Activated naive CD4-positive, alpha-beta T cell treated with anti-CD3 and anti-CD28 coated beads, Interleukin-2, amount 50 U/mL, for 72 hours (primary cell): ENCODE results near the gene GAS2L3. TPM values are rescaled to one million over a fixed set of nuclear protein-coding genes. Genes with fewer than 3 reads are reported as not detected.
"Not testable (repeated sequence)": the region's sequence is repeated elsewhere in the genome, so short reads cannot be mapped to it uniquely, and the experiment has no call there.

Experiments
- ATAC-seq, 2 donors: fragments of 150-1000 bp; cut with Tn5 transposase; 2 replicates each; pipeline ENCODE4 v1.10.0; 2021; ENCODE audit warnings: mild to moderate bottlenecking in 2 of 2, moderate library complexity in 2 of 2
- DNase-seq, 2 donors: peaks; one replicate each; pipeline ENCODE4 v3.0.0; 2021 to 2022; ENCODE audit warnings: low spot score in 2 of 2
- H3K27ac Mint-ChIP-seq, 2 donors: one replicate each; pipeline ENCODE4 v1.8.0; 2022; ENCODE audit warnings: mild to moderate bottlenecking in 2 of 2, mixed read lengths in 2 of 2
- H3K36me3 Mint-ChIP-seq, 2 donors: one replicate each; pipeline ENCODE4 v1.8.0; 2022; ENCODE audit warnings: mixed read lengths in 2 of 2
- H3K9me3 Mint-ChIP-seq, 2 donors: one replicate each; pipeline ENCODE4 v1.8.0; 2022; ENCODE audit warnings: mixed read lengths in 2 of 2
- total RNA-seq, 2 donors: library from RNA; stranded (reverse); gene quantifications; one replicate each; pipeline ENCODE4 v1.2.3, GENCODE V29; 2022

The GAS2L3 gene
- total RNA-seq, 2 donors from 2014 or later, result 2.9 to 12.3 TPM

DNA sequence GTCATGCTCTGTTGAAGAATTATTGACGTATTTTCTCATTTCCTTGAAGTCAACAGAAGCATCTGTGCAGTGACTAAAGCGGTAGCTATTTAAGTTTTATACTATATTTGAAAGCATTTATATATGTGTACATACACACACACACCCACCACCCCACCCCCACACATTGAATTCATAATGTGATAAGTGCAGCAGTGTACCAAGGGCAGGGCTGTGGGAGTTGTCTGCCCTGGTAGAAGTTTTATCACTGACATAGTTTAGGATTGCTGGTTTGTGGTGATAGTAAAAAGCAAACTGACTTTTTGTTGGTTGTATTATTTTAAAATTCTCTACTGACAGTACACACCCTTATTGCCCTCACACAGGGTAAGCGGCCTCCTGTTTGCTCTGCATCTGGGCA lies 39.1 kb downstream of the GAS2L3 start:
- ATAC-seq (no peak), DNase-seq (no peak)
- peaks cover under 1 to 1% of the 10 kb centered on the region in 2 donors for H3K9me3 Mint-ChIP-seq
- H3K27ac Mint-ChIP-seq, result no peak overlapping the region
- H3K36me3 Mint-ChIP-seq, result peaks cover 0 to 10% of the 10 kb centered on the region in 2 donors

- H3K9me3 Mint-ChIP-seq, result no peaks in the 10 kb centered on the region
- no peak overlapping the region for H3K27ac Mint-ChIP-seq
- no peak for ATAC-seq
- no peaks in the 10 kb centered on the region for H3K36me3 Mint-ChIP-seq
- no peak for DNase-seq
Observed at GRCh38 chr12:100624571-100624970, 51.1 kb downstream of the GAS2L3 start.

DNA sequence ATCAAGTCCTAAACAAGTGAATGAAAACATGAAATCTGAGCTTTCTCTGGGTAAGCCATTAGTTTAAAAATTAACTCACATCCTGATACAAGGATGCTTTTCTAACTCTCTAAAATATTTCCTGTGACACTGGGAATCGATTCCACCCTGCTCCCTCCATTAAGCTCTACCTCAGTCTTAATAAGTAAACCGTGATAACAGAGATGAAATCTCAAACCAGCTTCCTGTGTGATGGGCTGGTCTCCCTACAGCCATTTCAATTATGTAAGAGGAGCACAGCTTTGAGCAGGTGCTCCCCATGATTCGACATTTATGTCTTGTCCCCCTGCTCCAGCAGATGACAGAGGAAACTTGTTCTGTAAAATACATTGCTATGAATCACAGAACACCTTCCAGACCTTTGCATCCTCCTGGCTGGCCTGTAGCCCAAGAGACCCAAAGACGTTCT lies 59.0 kb downstream of the GAS2L3 start:
- Mint-ChIP-seq H3K27ac (no peak overlapping the region), H3K9me3 (no peaks in the 10 kb centered on the region), H3K36me3 (no peaks in the 10 kb centered on the region)
- no peak for ATAC-seq
- no peak for DNase-seq

DNA sequence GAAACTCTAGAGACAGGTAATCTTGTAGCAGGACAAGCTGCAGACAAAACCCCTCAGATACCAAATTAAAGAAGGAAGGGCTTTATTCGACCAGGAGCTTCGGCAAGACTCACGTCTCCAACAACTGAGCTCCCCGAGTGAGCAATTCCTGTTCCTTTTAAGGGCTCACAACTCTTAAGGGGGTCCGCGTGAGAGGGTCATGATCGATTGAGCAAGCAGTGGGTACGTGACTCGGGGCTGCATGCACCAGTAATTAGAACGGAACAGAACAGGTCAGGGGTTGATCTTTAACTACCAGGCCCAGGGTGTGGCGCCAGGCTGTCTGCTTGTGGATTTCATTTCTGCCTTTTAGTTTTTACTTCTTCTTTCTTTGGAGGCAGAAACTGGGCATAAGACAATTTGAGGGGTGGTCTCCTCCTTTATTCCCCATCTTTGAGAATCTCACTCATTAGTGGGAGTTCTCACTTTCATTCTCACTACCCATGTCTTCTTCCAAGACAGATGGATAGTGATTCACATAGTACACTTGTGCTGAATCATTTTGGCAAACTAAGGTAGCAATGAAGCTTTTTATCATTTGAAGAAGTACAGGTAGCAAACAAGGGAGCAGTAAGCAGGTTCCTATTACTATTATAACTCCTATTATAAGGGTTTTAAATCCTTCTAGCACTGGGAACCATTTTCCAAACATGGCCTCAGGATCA lies 59.8 kb downstream of the GAS2L3 start:
- DNase-seq, H3K9me3 Mint-ChIP-seq, H3K36me3 Mint-ChIP-seq, H3K27ac Mint-ChIP-seq, ATAC-seq: not testable (repeated sequence)

GRCh38 chr12:100643246-100643645 lies 69.8 kb downstream of the GAS2L3 start:
- DNase-seq (no peak), ATAC-seq (no peak)
- Mint-ChIP-seq H3K27ac (no peak overlapping the region), H3K36me3 (peaks cover 0 to 6% of the 10 kb centered on the region in 2 donors), H3K9me3 (peaks cover 5 to 17% of the 10 kb centered on the region in 2 donors)

GRCh38 chr12:100646896-100647295 lies 73.4 kb downstream of the GAS2L3 start:
- Mint-ChIP-seq H3K27ac (no peak overlapping the region), H3K36me3 (peaks cover 0 to 13% of the 10 kb centered on the region in 2 donors)
- ATAC-seq, result no peak

GRCh38 chr12:100651108-100651507 lies 77.6 kb downstream of the GAS2L3 start:
- Mint-ChIP-seq H3K9me3 (peaks cover 7 to 10% of the 10 kb centered on the region in 2 donors), H3K27ac (no peak overlapping the region), H3K36me3 (peaks cover 0 to 7% of the 10 kb centered on the region in 2 donors)
- DNase-seq, result no peak
- ATAC-seq, result no peak

More at GRCh38 chr12:100646896-100647295, 73.4 kb downstream of the GAS2L3 start:
- H3K9me3 Mint-ChIP-seq, result peaks cover 12 to 15% of the 10 kb centered on the region in 2 donors
- no peak for DNase-seq

GRCh38 chr12:100651694-100652093 lies 78.2 kb downstream of the GAS2L3 start:
- no peak overlapping the region for H3K27ac Mint-ChIP-seq
- peaks cover 0 to 7% of the 10 kb centered on the region in 2 donors for H3K36me3 Mint-ChIP-seq
- no peak for DNase-seq
- peaks cover 3 to 10% of the 10 kb centered on the region in 2 donors for H3K9me3 Mint-ChIP-seq
- ATAC-seq, result no peak

DNA sequence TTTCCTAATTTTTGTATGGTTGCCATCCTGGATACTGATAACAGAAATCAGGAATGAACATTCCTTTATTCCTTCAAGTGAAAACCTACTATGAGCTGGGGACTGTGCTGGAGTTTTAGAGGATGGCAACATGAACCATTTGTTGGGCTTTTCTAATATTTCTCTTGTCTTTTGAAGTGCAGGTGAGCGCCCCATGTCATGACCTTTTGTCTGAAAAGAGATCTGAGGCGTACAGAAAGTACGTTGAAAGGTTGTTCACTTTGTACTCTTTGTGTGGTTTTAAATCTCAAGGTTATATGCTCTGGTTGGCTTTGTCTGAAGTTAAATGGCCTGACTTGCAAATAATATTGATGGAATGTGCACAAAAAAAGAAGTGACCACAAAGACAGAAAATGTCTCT lies 79.0 kb downstream of the GAS2L3 start:
- peaks cover 0 to 7% of the 10 kb centered on the region in 2 donors for H3K36me3 Mint-ChIP-seq
- no peak overlapping the region for H3K27ac Mint-ChIP-seq
- DNase-seq (no peak), ATAC-seq (no peak)
- H3K9me3 Mint-ChIP-seq, result peaks cover 6 to 13% of the 10 kb centered on the region in 2 donors

DNA sequence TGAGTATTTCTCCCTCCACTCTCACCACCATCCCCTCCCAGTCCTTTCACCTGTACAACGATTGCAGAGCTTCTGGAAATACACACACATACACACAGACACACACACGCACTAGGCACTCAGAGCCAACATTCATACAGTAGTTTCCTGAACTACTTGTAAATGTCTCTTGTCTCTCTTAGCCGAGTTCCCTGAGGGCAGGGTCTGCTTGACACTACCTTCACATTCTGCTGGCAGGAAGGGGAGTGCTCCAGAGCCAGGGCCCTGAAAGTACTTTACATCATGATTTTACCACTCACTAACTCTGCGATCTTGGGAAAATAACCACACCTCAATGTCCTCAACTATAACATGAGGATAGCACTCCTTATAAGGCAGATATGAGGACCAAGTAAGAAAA lies 82.7 kb downstream of the GAS2L3 start:
- Mint-ChIP-seq H3K27ac (no peak overlapping the region), H3K36me3 (peaks cover 0 to 10% of the 10 kb centered on the region in 2 donors), H3K9me3 (peaks cover 14 to 16% of the 10 kb centered on the region in 2 donors)
- ATAC-seq, result no peak
- DNase-seq, result no peak

- H3K9me3 Mint-ChIP-seq, result peaks cover 13 to 14% of the 10 kb centered on the region in 2 donors
- no peak for ATAC-seq
- H3K36me3 Mint-ChIP-seq, result peaks cover 0 to 5% of the 10 kb centered on the region in 2 donors
- no peak for DNase-seq
- no peak overlapping the region for H3K27ac Mint-ChIP-seq
Observed at GRCh38 chr12:100656856-100657255, 83.4 kb downstream of the GAS2L3 start.

- DNase-seq (no peak), ATAC-seq (peak in 1 of 2 donors; percentile 49)
- Mint-ChIP-seq H3K36me3 (peaks cover 0 to 5% of the 10 kb centered on the region in 2 donors), H3K27ac (peak overlapping the region in 1 of 2 donors; percentile 75), H3K9me3 (peaks cover 11 to 13% of the 10 kb centered on the region in 2 donors)
Observed at GRCh38 chr12:100661300-100661951, 87.9 kb downstream of the GAS2L3 start.

DNA sequence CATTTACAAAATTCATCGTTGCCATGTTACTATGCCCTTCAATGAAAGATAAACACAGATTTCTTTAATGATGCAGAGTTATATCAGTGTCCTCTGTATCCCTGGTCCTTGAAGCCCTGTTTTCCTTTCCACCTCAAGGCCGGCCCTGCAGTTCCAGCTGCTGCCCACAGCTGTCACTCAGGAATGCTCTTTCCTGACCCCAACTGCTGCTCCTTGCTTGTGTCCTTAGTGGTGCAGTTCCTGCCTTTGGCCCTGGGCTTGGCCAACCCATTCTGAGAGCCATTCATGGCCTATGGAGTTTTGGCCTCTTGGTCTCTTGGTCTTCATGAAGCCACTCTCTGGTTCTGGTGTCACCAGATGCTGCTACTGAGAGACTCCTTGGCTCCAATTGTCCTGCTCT lies 93.1 kb downstream of the GAS2L3 start:
- no peak overlapping the region for H3K27ac Mint-ChIP-seq
- no peak for ATAC-seq
- no peaks in the 10 kb centered on the region for H3K9me3 Mint-ChIP-seq
- DNase-seq, result no peak
- H3K36me3 Mint-ChIP-seq, result no peaks in the 10 kb centered on the region

- DNase-seq (peak in 1 of 2 donors; percentile 64), ATAC-seq (peak; percentile 74 to 77)
- Mint-ChIP-seq H3K9me3 (no peaks in the 10 kb centered on the region), H3K36me3 (no peaks in the 10 kb centered on the region), H3K27ac (no peak overlapping the region)
Observed at GRCh38 chr12:100668945-100669536, 95.6 kb downstream of the GAS2L3 start.

GRCh38 chr12:100669922-100670321 lies 96.4 kb downstream of the GAS2L3 start:
- Mint-ChIP-seq H3K9me3 (no peaks in the 10 kb centered on the region), H3K27ac (no peak overlapping the region), H3K36me3 (no peaks in the 10 kb centered on the region)
- DNase-seq (no peak), ATAC-seq (no peak)

DNA sequence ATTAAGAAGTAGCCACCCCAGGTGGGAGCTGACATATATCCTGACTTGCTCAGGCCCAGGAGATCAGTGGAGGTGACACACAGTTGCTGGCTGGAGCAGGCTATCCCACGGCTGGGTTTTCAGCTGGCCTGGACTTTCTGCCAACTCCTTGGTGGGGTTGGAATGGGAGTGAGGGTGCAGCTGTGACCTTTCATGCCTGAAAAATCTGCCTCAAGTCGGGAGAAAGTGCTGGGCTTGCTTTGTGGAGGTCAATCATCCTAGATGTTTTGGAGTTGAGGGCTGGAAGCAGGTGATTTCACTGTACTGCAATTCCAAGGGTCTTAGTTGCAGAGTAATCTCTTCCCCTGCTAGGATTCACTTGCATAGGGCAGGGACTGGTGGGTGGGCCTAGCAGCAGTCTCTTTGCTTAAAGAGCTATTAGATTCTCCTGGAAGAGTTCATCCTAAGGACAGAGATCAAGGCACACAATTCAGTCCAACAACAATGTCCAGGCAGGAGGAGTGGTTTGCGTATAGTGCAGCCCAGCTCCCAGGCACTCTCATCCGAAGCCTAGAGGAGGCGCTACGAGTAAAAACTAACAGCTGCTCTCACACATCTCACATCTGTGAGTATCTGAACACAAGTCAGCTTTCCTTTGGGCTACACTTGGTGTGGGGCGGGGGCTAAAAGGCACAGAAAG lies 98.1 kb downstream of the GAS2L3 start:
- Mint-ChIP-seq H3K9me3 (no peaks in the 10 kb centered on the region), H3K36me3 (no peaks in the 10 kb centered on the region), H3K27ac (no peak overlapping the region)
- DNase-seq (no peak), ATAC-seq (no peak)
